ENCODE measurements around the gene SHROOM4.

Gene SHROOM4

DNA sequence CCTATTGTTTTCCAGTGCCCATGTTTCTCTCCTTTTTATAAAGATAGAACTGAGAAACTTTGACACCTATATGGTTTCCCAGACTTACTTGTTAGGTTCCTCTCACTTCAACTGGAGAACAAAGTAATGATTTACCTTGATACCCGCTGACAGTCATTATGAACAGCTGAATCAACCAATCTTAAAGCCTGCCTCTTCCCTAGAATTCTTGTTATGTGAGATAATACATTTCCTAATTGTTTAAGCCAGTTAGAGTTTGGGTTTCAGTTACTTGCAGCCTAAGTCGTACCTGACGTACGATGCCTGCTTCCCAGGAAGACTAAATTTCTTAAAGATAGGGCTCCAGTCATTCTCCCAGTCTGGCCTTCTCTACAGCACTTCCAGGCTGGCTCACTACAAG, 97.3 kb downstream of the SHROOM4 start:
- Histone ChIP-seq H3K4me3 (ENCODE audit: insufficient read depth, low read depth, low read length) (no peak overlapping the region), H3K4me1 (ENCODE audit: control insufficient read depth, insufficient read depth, low read length) (no peaks in the 10 kb centered on the region), H3K27me3 (ENCODE audit: control insufficient read depth, insufficient read depth, low read length, poor library complexity, severe bottlenecking) (no peaks in the 10 kb centered on the region), H3K27ac (ENCODE audit: insufficient read depth, low read depth, low read length, poor library complexity, severe bottlenecking) (no peak overlapping the region), H3K9me3 (ENCODE audit: control insufficient read depth, low read length) (no peaks in the 10 kb centered on the region), H3K36me3 (ENCODE audit: control insufficient read depth, insufficient read depth, low read length) (no peaks in the 10 kb centered on the region)
- 98 to 99% methylated on average over 4 of the region's 4 CpGs for WGBS, 2 experiments

DNA sequence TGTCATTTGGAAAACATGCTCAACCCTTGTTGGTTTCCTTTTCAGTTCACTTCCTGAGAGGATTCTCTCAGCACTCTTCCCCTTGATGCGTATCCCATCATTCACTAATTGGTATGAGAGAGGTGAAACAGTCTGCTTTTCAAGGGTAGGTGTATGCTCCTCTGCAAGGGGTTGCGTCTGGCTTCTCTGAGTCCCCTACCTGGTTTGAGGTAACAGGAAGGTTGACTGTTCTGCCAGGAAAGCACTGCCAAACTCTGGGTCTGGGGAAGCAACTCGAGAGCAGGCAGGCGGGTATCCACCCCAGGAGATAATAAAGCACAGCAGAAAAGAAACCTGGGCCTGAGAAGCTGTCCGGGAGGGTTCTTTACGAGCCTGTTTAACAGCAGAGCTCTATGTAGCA, 101.2 kb downstream of the SHROOM4 start:
- no peak overlapping the region for H3K4me3 ChIP-seq (ENCODE audit: insufficient read depth, low read depth, low read length)
- H3K36me3 ChIP-seq (ENCODE audit: control insufficient read depth, insufficient read depth, low read length): no peaks in the 10 kb centered on the region
- WGBS, 2 experiments: 46 to 52% methylated on average over 5 to 6 of the region's 6 CpGs
- no peaks in the 10 kb centered on the region for H3K9me3 ChIP-seq (ENCODE audit: control insufficient read depth, low read length)
- no peak overlapping the region for H3K27ac ChIP-seq (ENCODE audit: insufficient read depth, low read depth, low read length, poor library complexity, severe bottlenecking)
- H3K27me3 ChIP-seq (ENCODE audit: control insufficient read depth, insufficient read depth, low read length, poor library complexity, severe bottlenecking): no peaks in the 10 kb centered on the region
- no peaks in the 10 kb centered on the region for H3K4me1 ChIP-seq (ENCODE audit: control insufficient read depth, insufficient read depth, low read length)

DNA sequence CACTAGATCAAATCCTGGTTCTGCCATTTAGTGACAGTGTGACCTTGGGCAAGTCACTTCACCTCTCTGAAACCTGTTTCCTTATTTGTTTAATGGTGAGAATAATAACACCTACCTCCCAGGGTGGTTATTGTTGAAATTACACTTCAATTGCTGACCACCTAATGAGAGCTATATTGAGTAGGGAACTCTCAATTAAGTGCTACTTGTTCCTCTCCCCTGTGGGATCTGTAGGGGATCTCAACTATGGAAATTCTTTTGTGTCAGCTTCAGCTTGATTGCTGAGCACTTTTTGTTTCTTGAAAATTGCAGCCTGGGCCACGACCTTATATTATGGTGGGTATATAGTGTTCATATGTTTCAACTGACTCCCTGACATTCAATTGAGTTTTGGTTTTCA, 102.1 kb downstream of the SHROOM4 start:
- 0% methylated on average over 1 of the region's 1 CpG for WGBS, 2 experiments
- no peak overlapping the region for H3K27ac ChIP-seq (ENCODE audit: insufficient read depth, low read depth, low read length, poor library complexity, severe bottlenecking)
- no peaks in the 10 kb centered on the region for H3K4me1 ChIP-seq (ENCODE audit: control insufficient read depth, insufficient read depth, low read length)
- H3K4me3 ChIP-seq (ENCODE audit: insufficient read depth, low read depth, low read length): no peak overlapping the region
- H3K36me3 ChIP-seq (ENCODE audit: control insufficient read depth, insufficient read depth, low read length): no peaks in the 10 kb centered on the region
- no peaks in the 10 kb centered on the region for H3K27me3 ChIP-seq (ENCODE audit: control insufficient read depth, insufficient read depth, low read length, poor library complexity, severe bottlenecking)
- H3K9me3 ChIP-seq (ENCODE audit: control insufficient read depth, low read length): no peaks in the 10 kb centered on the region

DNA sequence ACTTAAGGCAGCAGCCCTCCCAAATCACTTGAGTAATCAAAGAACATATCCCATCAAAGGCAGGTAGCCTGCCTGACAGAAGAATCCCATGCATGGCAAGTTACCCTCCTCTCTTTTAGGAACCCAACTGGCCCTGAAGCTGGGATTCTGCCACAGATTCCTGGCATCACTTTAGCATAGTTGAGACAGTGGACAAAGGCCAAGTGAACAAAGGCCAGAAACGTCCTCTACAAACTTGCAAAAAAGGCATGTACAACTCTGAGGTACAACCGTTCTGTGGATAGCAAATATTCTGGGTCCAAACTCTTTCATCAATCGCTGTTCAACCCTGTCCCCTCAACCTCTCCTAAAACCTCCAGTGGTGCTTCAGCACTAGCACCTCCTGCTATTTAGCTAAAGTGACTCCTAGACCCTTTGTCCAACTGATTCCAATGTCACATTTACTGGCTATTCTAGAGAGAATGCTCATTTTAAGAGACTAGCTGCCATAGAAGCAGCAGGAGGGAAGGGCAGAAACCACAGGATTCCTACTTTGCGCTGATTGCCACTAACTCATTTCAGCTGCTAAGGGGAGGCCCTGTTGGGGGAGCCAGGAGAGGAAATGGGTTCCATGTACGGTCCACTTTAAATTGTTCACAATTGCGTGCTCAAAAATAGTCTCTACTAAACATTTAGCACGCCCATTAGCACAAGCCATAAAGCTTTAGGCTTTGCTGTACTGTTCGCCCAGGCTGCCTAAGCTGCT, 105.9 kb downstream of the SHROOM4 start:
- 72% methylated on average over 7 to 8 of the region's 8 CpGs for WGBS, 2 experiments
- H3K36me3 ChIP-seq (ENCODE audit: control insufficient read depth, insufficient read depth, low read length): no peaks in the 10 kb centered on the region
- no peaks in the 10 kb centered on the region for H3K9me3 ChIP-seq (ENCODE audit: control insufficient read depth, low read length)
- no peaks in the 10 kb centered on the region for H3K27me3 ChIP-seq (ENCODE audit: control insufficient read depth, insufficient read depth, low read length, poor library complexity, severe bottlenecking)
- no peaks in the 10 kb centered on the region for H3K4me1 ChIP-seq (ENCODE audit: control insufficient read depth, insufficient read depth, low read length)
- no peak overlapping the region for H3K27ac ChIP-seq (ENCODE audit: insufficient read depth, low read depth, low read length, poor library complexity, severe bottlenecking)
- no peak overlapping the region for H3K4me3 ChIP-seq (ENCODE audit: insufficient read depth, low read depth, low read length)

DNA sequence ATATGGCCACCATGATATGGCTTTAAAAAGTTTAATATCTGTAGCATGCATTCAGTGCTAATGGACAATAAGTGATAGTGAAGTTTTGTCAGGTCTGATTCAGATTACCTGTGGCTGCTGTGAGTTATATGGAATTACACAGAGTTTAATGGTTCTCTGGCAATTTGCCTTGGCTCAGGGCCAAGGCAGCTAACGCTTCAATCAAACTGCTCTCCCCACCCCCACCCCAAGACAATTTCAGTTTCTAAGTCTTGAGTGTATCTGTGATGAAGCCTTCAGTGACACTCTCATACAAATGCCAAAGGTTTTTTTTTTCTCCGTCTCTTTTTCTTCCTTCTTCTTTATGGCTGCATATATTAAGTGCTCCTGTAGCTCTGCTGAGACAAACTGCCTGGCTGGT, 106.6 kb downstream of the SHROOM4 start:
- no peaks in the 10 kb centered on the region for H3K4me1 ChIP-seq (ENCODE audit: control insufficient read depth, insufficient read depth, low read length)
- no peaks in the 10 kb centered on the region for H3K9me3 ChIP-seq (ENCODE audit: control insufficient read depth, low read length)
- no peak overlapping the region for H3K27ac ChIP-seq (ENCODE audit: insufficient read depth, low read depth, low read length, poor library complexity, severe bottlenecking)
- no peak overlapping the region for H3K4me3 ChIP-seq (ENCODE audit: insufficient read depth, low read depth, low read length)
- H3K36me3 ChIP-seq (ENCODE audit: control insufficient read depth, insufficient read depth, low read length): no peaks in the 10 kb centered on the region
- H3K27me3 ChIP-seq (ENCODE audit: control insufficient read depth, insufficient read depth, low read length, poor library complexity, severe bottlenecking): no peaks in the 10 kb centered on the region
- WGBS, 2 experiments: 0% methylated on average over 1 of the region's 2 CpGs; no CpG with 5 or more reads in 1 of the 2 experiments

DNA sequence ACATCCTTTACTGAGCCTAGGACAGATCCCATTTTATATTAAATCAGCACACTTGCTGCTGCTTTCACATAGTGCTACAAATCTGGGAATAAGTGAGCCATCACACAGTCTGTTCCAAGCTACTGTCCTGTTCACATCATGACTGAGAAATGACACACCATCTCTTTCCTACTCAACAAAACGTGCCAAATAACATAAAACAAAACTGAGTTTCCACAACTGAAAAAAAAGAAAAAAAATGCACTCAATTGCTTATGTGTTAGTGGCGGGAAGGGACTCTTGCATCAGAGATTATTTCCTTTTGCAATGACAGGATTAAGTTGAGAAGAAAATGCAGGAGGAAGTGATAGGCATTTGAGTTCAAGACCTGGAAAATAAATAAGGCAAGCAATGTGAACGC, 109.0 kb downstream of the SHROOM4 start:
- H3K36me3 ChIP-seq (ENCODE audit: control insufficient read depth, insufficient read depth, low read length): no peaks in the 10 kb centered on the region
- H3K4me1 ChIP-seq (ENCODE audit: control insufficient read depth, insufficient read depth, low read length): no peaks in the 10 kb centered on the region
- WGBS, 2 experiments: 92 to 93% methylated on average over 2 of the region's 3 CpGs
- H3K9me3 ChIP-seq (ENCODE audit: control insufficient read depth, low read length): no peaks in the 10 kb centered on the region
- no peaks in the 10 kb centered on the region for H3K27me3 ChIP-seq (ENCODE audit: control insufficient read depth, insufficient read depth, low read length, poor library complexity, severe bottlenecking)
- no peak overlapping the region for H3K4me3 ChIP-seq (ENCODE audit: insufficient read depth, low read depth, low read length)
- H3K27ac ChIP-seq (ENCODE audit: insufficient read depth, low read depth, low read length, poor library complexity, severe bottlenecking): no peak overlapping the region

DNA sequence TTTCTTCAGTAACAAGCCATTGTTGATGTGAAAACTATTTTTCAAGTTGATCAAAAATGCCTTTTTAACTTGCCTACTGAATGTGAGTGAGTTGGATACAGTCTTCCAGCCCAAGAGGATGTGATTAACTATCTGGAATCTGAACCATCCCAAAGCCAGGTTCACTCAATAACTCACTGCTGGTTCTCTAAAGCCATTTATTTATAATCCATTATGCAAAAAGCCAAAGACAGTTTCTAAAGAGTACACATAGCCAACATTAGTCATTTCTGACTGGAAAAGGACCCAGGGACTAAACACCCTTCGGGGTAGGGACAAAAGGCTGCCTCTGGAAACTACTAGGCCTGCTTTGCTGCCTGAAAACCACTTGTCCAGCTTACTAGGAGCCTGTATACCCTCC, 109.6 kb downstream of the SHROOM4 start:
- WGBS, 2 experiments: 94 to 100% methylated on average over 1 of the region's 1 CpG
- Histone ChIP-seq H3K9me3 (ENCODE audit: control insufficient read depth, low read length) (no peaks in the 10 kb centered on the region), H3K36me3 (ENCODE audit: control insufficient read depth, insufficient read depth, low read length) (no peaks in the 10 kb centered on the region), H3K27me3 (ENCODE audit: control insufficient read depth, insufficient read depth, low read length, poor library complexity, severe bottlenecking) (no peaks in the 10 kb centered on the region), H3K27ac (ENCODE audit: insufficient read depth, low read depth, low read length, poor library complexity, severe bottlenecking) (no peak overlapping the region), H3K4me1 (ENCODE audit: control insufficient read depth, insufficient read depth, low read length) (peaks cover 3% of the 10 kb centered on the region), H3K4me3 (ENCODE audit: insufficient read depth, low read depth, low read length) (no peak overlapping the region)

DNA sequence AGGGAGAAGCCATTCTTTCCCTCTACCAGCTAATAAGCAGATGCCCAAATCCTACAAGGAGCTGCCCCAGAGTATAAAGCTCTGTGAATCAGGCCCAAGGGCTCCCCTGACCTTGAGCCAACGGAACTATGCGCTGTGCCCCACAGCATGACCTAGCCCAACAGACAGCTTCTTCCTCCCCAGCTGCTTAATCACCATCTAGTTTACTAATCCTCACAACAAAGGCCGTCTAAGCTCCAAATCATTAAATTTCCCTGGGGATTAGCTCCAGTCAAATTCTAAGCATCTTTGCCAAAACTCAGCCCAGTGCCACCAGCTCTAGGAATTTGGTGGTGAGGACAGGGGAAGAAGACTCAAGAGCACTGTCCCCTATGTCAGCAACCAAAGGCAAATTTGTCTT, 113.1 kb downstream of the SHROOM4 start:
- Histone ChIP-seq H3K4me1 (ENCODE audit: control insufficient read depth, insufficient read depth, low read length) (peaks cover 4% of the 10 kb centered on the region), H3K9me3 (ENCODE audit: control insufficient read depth, low read length) (no peaks in the 10 kb centered on the region), H3K27me3 (ENCODE audit: control insufficient read depth, insufficient read depth, low read length, poor library complexity, severe bottlenecking) (no peaks in the 10 kb centered on the region), H3K4me3 (ENCODE audit: insufficient read depth, low read depth, low read length) (no peak overlapping the region), H3K36me3 (ENCODE audit: control insufficient read depth, insufficient read depth, low read length) (no peaks in the 10 kb centered on the region), H3K27ac (ENCODE audit: insufficient read depth, low read depth, low read length, poor library complexity, severe bottlenecking) (no peak overlapping the region)
- WGBS, 2 experiments: 19 to 27% methylated on average over 3 of the region's 3 CpGs

DNA sequence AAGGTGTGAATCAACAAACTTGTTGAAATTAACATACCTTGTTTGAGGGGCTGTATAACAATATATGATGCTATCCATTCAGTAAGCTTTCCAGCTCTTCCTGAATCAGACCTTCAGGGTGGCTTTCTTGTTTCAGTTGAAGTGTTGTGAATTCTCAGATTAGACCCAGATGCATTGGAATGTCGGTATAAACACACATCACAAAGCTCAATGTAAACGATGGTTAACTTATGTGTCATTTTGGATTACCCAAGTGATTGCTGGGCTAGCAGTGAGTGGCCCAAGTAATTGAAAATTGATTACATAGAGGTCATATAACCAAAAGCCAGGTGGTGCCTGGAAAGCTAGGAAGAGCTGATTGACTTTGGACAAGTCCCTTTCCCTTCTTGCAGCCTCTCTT, 115.0 kb downstream of the SHROOM4 start:
- H3K36me3 ChIP-seq (ENCODE audit: control insufficient read depth, insufficient read depth, low read length): no peaks in the 10 kb centered on the region
- 57 to 83% methylated on average over 1 to 2 of the region's 2 CpGs for WGBS, 2 experiments
- no peak overlapping the region for H3K27ac ChIP-seq (ENCODE audit: insufficient read depth, low read depth, low read length, poor library complexity, severe bottlenecking)
- H3K9me3 ChIP-seq (ENCODE audit: control insufficient read depth, low read length): no peaks in the 10 kb centered on the region
- no peak overlapping the region for H3K4me3 ChIP-seq (ENCODE audit: insufficient read depth, low read depth, low read length)
- no peaks in the 10 kb centered on the region for H3K27me3 ChIP-seq (ENCODE audit: control insufficient read depth, insufficient read depth, low read length, poor library complexity, severe bottlenecking)
- H3K4me1 ChIP-seq (ENCODE audit: control insufficient read depth, insufficient read depth, low read length): peaks cover 4% of the 10 kb centered on the region

DNA sequence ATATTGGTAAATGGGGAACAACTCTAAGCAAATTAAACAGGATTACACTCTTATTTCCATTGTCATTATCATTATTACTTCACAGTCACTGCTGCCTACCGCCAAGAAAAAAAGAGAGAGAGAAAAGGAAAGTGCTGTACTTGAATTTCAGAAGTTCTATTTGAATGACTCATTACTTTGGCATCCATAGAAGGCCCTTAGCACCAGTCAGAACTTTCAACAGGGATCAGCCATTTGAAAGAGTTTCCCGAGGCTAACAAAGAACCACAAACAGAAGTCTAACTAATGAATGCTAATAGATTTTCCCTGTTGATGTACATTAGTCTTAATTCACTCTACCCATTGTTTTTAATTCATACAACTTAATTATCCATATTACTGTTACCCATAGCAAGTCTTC, 116.3 kb downstream of the SHROOM4 start:
- Histone ChIP-seq H3K36me3 (ENCODE audit: control insufficient read depth, insufficient read depth, low read length) (no peaks in the 10 kb centered on the region), H3K4me1 (ENCODE audit: control insufficient read depth, insufficient read depth, low read length) (peaks cover 4% of the 10 kb centered on the region), H3K4me3 (ENCODE audit: insufficient read depth, low read depth, low read length) (no peak overlapping the region), H3K27me3 (ENCODE audit: control insufficient read depth, insufficient read depth, low read length, poor library complexity, severe bottlenecking) (no peaks in the 10 kb centered on the region), H3K27ac (ENCODE audit: insufficient read depth, low read depth, low read length, poor library complexity, severe bottlenecking) (no peak overlapping the region), H3K9me3 (ENCODE audit: control insufficient read depth, low read length) (no peaks in the 10 kb centered on the region)
- 27% methylated on average over 1 of the region's 2 CpGs; no CpG with 5 or more reads in 1 of the 2 experiments for WGBS, 2 experiments

DNA sequence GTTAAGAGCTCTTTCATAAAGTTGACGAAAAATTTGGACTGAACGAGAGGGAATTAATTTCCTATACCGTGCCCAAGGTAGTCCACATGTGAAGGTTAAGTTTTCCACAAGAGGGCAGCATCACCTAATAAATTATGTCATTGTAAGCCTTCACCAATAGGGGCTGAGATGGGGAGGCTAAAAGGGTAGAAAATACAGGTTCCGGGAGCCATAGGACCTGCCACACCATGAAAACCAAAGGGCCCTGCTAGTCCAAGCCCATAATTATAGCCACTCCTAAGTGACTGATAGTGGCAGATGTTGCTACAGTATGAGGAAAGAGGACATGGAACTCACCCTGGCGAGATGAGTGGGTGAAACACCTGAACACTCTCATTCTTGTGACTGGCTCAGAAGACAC, 122.2 kb downstream of the SHROOM4 start:
- H3K4me3 ChIP-seq (ENCODE audit: insufficient read depth, low read depth, low read length): no peak overlapping the region
- H3K27me3 ChIP-seq (ENCODE audit: control insufficient read depth, insufficient read depth, low read length, poor library complexity, severe bottlenecking): no peaks in the 10 kb centered on the region
- H3K27ac ChIP-seq (ENCODE audit: insufficient read depth, low read depth, low read length, poor library complexity, severe bottlenecking): no peak overlapping the region
- H3K36me3 ChIP-seq (ENCODE audit: control insufficient read depth, insufficient read depth, low read length): no peaks in the 10 kb centered on the region
- WGBS, 2 experiments: 47 to 70% methylated on average over 2 to 5 of the region's 5 CpGs
- H3K9me3 ChIP-seq (ENCODE audit: control insufficient read depth, low read length): no peaks in the 10 kb centered on the region
- H3K4me1 ChIP-seq (ENCODE audit: control insufficient read depth, insufficient read depth, low read length): no peaks in the 10 kb centered on the region

Data from ectodermal cell (in vitro differentiated cells).